ENCODE measurements around the gene MRS2. TPM values are rescaled to one million over a fixed set of nuclear protein-coding genes. Genes with fewer than 3 reads are reported as not detected.
"Not testable (repeated sequence)": the region's sequence is repeated elsewhere in the genome, so short reads cannot be mapped to it uniquely, and the experiment has no call there.

The MRS2 gene
- total RNA-seq, 4 donors from 2014 or later, result 20.8 to 30.5 (median 27.4) TPM

GRCh38 chr6:24405262-24405661 lies 2.5 kb downstream of the MRS2 start:
- no peak for TF ChIP-seq CTCF (IDR thresholded peaks at IDR 0.05)
- TF ChIP-seq POLR2A (IDR thresholded peaks at IDR 0.05), result no peak
- Histone ChIP-seq H3K9me3 (no peaks in the 10 kb centered on the region), H3K36me3 (peaks cover 0 to 27% (median 0%) of the 10 kb centered on the region in 3 donors), H3K4me3 (no peak overlapping the region), H3K27me3 (no peaks in the 10 kb centered on the region), H3K27ac (no peak overlapping the region), H3K4me1 (peaks cover 0 to 14% (median 4%) of the 10 kb centered on the region in 4 donors)
- no peak for DNase-seq

- H3K27me3 ChIP-seq, result no peaks in the 10 kb centered on the region
- H3K4me3 ChIP-seq, result no peak overlapping the region
- H3K36me3 ChIP-seq, result peaks cover 0 to 59% (median 0%) of the 10 kb centered on the region in 3 donors
- no peak overlapping the region for H3K27ac ChIP-seq
- no peaks in the 10 kb centered on the region for H3K9me3 ChIP-seq
- no peak for DNase-seq
- no peak for TF ChIP-seq POLR2A (IDR thresholded peaks at IDR 0.05)
- no peak for TF ChIP-seq CTCF (IDR thresholded peaks at IDR 0.05)
- H3K4me1 ChIP-seq, result peaks cover 0 to 6% (median 3%) of the 10 kb centered on the region in 4 donors
These were observed 6.1 kb downstream of the MRS2 start for GRCh38 chr6:24408719-24409410.

GRCh38 chr6:24410622-24411021 lies 7.9 kb downstream of the MRS2 start:
- DNase-seq, result no peak
- peaks cover 0 to 70% (median 0%) of the 10 kb centered on the region in 3 donors for H3K36me3 ChIP-seq
- TF ChIP-seq POLR2A (IDR thresholded peaks at IDR 0.05), result no peak
- TF ChIP-seq CTCF (IDR thresholded peaks at IDR 0.05), result no peak

GRCh38 chr6:24412294-24412693 lies 9.6 kb downstream of the MRS2 start:
- Histone ChIP-seq H3K4me1 (no peaks in the 10 kb centered on the region), H3K36me3 (peaks cover 0 to 87% (median 3%) of the 10 kb centered on the region in 3 donors), H3K4me3 (no peak overlapping the region), H3K9me3 (no peaks in the 10 kb centered on the region), H3K27me3 (no peaks in the 10 kb centered on the region), H3K27ac (no peak overlapping the region)
- TF ChIP-seq POLR2A (IDR thresholded peaks at IDR 0.05) (no peak), CTCF (IDR thresholded peaks at IDR 0.05) (no peak)
- DNase-seq, result no peak

More at GRCh38 chr6:24410622-24411021, 7.9 kb downstream of the MRS2 start:
- H3K4me1 ChIP-seq, result no peaks in the 10 kb centered on the region
- no peaks in the 10 kb centered on the region for H3K9me3 ChIP-seq
- H3K27ac ChIP-seq, result no peak overlapping the region
- H3K4me3 ChIP-seq, result no peak overlapping the region
- H3K27me3 ChIP-seq, result no peaks in the 10 kb centered on the region

GRCh38 chr6:24414531-24414930 lies 11.8 kb downstream of the MRS2 start:
- not testable (repeated sequence) for H3K4me1 ChIP-seq, H3K4me3 ChIP-seq, H3K9me3 ChIP-seq, H3K27me3 ChIP-seq, DNase-seq, H3K27ac ChIP-seq
- H3K36me3 ChIP-seq, result peaks cover 0 to 92% (median 5%) of the 10 kb centered on the region in 3 donors

- TF ChIP-seq POLR2A (IDR thresholded peaks at IDR 0.05), result no peak
- TF ChIP-seq CTCF (IDR thresholded peaks at IDR 0.05), result no peak
- DNase-seq, result no peak
- Histone ChIP-seq H3K27ac (no peak overlapping the region), H3K9me3 (no peaks in the 10 kb centered on the region), H3K4me3 (no peak overlapping the region), H3K36me3 (peaks cover 0 to 94% (median 5%) of the 10 kb centered on the region in 3 donors), H3K27me3 (no peaks in the 10 kb centered on the region), H3K4me1 (no peaks in the 10 kb centered on the region)
These were observed 13.0 kb downstream of the MRS2 start for GRCh38 chr6:24415753-24416152.

Measured in Peyer's patch (tissue), 4 donors.